ENCODE results near the gene NAT16.
"Not testable (repeated sequence)": the region's sequence is repeated elsewhere in the genome, so short reads cannot be mapped to it uniquely, and the experiment has no call there.

NAT16 gene

DNA sequence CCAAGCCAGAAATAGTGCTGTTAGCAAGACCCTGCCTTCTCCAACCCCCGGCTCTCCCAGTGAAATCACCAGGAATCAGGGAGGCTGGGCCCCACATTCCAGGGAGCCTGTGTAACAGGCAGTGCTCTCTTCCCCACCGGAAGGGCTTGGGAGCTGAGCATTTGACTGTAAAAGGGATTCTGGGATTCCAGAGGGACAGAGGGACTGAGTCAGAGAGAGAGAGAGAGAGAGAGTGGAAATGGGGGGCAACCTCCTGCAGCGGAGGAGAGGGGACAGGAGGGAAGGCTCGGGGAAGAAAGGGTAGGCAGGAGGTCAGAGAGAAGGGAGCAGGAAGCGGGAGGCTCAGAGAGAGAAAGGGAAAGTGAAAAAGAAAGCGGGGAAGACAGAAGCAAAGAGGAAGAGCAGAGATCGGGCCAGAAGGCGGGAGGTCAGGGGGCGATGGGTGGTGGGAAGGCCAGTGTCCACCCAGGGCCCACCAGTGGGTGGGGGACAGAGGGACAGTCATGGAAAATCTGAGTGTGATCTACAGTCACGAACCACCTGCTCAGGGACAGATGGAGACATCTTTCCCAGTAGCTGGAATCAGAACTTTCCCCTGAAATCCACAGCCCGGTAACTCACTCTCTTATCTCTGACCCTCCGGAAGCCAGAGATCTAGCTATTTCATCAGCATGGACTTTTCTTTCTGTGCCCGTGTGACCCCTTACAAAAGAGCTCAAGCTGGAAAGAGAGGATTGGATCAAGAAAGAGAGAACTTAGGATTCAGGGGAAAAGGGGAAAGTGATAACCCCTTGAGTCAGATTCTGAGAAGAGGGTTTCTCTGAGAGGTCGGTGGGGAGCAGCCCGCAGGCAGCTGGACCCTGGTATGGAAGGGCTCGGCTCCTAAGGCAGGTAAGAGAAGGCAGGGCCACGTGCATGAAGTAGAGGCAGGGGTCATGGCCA, 57.8 kb downstream of the NAT16 start:
- TF ChIP-seq, protein P1, sequence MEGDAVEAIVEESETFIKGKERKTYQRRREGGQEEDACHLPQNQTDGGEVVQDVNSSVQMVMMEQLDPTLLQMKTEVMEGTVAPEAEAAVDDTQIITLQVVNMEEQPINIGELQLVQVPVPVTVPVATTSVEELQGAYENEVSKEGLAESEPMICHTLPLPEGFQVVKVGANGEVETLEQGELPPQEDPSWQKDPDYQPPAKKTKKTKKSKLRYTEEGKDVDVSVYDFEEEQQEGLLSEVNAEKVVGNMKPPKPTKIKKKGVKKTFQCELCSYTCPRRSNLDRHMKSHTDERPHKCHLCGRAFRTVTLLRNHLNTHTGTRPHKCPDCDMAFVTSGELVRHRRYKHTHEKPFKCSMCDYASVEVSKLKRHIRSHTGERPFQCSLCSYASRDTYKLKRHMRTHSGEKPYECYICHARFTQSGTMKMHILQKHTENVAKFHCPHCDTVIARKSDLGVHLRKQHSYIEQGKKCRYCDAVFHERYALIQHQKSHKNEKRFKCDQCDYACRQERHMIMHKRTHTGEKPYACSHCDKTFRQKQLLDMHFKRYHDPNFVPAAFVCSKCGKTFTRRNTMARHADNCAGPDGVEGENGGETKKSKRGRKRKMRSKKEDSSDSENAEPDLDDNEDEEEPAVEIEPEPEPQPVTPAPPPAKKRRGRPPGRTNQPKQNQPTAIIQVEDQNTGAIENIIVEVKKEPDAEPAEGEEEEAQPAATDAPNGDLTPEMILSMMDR (IDR thresholded peaks at IDR 0.05; ENCODE audit: insufficient read depth, missing control alignments), result no peak
- DNase-seq (ENCODE audit: insufficient read length, low spot score) (no peak), FAIRE-seq (no peak)

DNA sequence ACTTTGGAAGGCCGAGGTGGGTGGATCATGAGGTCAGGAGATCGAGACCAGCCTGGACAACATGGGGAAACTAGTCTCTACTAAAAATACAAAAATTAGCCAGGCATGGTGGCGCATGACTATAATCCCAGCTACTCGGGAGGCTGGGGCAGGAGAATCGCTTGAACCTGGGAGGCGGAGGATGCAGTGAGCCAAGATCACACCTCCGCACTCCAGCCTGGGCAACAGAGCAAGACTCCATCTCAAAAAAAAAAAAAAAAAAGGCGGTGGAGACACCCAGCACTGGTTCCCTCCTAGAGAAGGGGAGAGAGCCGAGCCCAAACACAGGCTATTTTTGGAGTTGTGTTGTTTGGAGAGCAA, 58.5 kb downstream of the NAT16 start:
- not testable (repeated sequence) for DNase-seq (ENCODE audit: insufficient read length, low spot score); FAIRE-seq
